HG02938 (cell line): ENCODE results near the gene C8A.

ENCODE experiments used
- ATAC-seq: cut with Tn5 transposase; IDR thresholded peaks from one replicate; pipeline ENCODE4 v1.9.1; 2021; ENCODE audit warnings: mild to moderate bottlenecking, moderate library complexity; ENCODE audit not compliant: unreplicated experiment

The C8A gene

GRCh38 chr1:56964349-56965017 lies 109.9 kb downstream of the C8A start:
- no peak for ATAC-seq

- no peak for ATAC-seq
Observed at GRCh38 chr1:56965191-56965590, 110.6 kb downstream of the C8A start.

- ATAC-seq, result no peak
Observed at GRCh38 chr1:56965916-56966697, 111.5 kb downstream of the C8A start, which contains the start of gene C8B. TSS of gene C8B (minus strand) at chr1:56966015. CDS start at chr1:56965948, 67 bp downstream.

GRCh38 chr1:56966698-56966999 lies 112.1 kb downstream of the C8A start:
- no peak for ATAC-seq

- ATAC-seq, result no peak
Observed at GRCh38 chr1:56967355-56967754, 112.8 kb downstream of the C8A start.
